GM19238 (cell line): ENCODE results near the gene MPC1.

ENCODE experiments used
- DNase-seq: peaks from one replicate; pipeline ENCODE4 v3.0.0; 2011; ENCODE audit warnings: low spot score; ENCODE audit not compliant: insufficient read length

Gene MPC1

GRCh38 chr6:166317261-166318212, 65.2 kb downstream of the MPC1 start:
- no peak for DNase-seq

GRCh38 chr6:166315436-166315835, 67.3 kb downstream of the MPC1 start:
- DNase-seq: no peak
